VCaP (cell line): Measurements from ENCODE around the gene SERAC1.
A peak's percentile ranks its signal among the peaks of the same experiment; 100 is the strongest.

Source experiments
- H3K27ac ChIP-seq: fragments of 450-650 bp; 2 replicates; pipeline ENCODE4 v1.5.1; 2017
- TF ChIP-seq, protein P1 (sequence below): fragments of 450-650 bp; conservative IDR thresholded peaks from 2 replicates; pipeline ENCODE4 v1.5.1; 2017; ENCODE audit warnings: mild to moderate bottlenecking, moderate library complexity

Gene SERAC1

DNA sequence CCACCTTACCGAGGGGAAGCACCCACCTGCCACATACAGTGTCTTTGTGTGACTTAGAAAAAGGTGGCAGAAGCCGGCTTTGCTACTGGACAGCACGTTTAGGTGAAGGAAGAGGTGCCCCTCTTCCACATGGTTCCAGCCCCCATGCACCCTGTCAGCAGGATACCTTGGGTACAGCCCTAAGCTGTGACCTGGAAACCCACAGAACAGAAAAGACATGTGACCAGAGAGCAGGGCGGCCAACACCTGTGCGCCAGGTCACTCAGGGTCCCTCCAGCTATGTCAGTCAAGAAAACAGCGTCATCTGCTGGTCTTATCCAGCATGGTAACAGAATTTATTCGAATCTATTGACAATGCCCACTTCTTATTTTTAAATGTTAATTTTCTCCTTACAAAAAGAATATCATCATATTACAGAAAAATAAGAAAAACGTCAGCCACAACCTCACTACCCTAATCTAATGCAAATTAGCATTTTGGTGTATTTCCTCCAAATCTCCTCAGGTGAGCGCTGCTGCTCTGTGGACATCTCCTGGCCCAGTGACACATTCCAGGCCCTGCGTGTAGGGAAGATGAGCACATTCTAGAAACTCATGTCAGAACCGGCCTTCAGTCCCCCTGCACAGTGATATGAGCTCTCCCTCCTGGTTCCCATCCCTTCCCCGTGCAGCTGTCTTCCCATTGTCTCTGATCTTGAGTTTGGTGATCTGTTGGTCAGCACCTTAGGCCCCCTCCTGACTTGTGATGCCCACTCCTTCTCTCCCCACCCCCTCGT, 37.3 kb upstream of the SERAC1 start:
- no peak overlapping the region for H3K27ac ChIP-seq
- TF ChIP-seq, protein P1, sequence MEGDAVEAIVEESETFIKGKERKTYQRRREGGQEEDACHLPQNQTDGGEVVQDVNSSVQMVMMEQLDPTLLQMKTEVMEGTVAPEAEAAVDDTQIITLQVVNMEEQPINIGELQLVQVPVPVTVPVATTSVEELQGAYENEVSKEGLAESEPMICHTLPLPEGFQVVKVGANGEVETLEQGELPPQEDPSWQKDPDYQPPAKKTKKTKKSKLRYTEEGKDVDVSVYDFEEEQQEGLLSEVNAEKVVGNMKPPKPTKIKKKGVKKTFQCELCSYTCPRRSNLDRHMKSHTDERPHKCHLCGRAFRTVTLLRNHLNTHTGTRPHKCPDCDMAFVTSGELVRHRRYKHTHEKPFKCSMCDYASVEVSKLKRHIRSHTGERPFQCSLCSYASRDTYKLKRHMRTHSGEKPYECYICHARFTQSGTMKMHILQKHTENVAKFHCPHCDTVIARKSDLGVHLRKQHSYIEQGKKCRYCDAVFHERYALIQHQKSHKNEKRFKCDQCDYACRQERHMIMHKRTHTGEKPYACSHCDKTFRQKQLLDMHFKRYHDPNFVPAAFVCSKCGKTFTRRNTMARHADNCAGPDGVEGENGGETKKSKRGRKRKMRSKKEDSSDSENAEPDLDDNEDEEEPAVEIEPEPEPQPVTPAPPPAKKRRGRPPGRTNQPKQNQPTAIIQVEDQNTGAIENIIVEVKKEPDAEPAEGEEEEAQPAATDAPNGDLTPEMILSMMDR = peak; percentile 43

DNA sequence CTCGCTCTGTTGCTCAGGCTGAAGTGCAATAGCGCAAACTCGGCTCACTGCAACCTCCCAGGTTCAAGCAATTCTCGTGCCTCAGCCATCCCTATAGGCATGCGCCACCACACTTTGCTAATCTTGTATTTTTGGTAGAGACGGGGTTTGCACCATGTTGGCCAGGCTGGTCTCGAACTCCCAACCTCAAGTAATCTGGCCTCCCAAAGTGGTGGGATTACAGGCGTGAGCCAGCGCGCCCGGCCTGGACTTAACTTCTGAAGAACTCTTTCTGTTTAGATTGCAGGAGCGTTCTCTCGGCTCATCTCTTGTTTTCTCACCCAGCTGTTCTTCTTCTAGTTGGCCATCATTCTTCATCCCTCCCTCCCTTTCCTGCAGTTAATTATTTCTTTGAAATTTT, 30.4 kb upstream of the SERAC1 start:
- TF ChIP-seq, protein P1 = no peak
- no peak overlapping the region for H3K27ac ChIP-seq

DNA sequence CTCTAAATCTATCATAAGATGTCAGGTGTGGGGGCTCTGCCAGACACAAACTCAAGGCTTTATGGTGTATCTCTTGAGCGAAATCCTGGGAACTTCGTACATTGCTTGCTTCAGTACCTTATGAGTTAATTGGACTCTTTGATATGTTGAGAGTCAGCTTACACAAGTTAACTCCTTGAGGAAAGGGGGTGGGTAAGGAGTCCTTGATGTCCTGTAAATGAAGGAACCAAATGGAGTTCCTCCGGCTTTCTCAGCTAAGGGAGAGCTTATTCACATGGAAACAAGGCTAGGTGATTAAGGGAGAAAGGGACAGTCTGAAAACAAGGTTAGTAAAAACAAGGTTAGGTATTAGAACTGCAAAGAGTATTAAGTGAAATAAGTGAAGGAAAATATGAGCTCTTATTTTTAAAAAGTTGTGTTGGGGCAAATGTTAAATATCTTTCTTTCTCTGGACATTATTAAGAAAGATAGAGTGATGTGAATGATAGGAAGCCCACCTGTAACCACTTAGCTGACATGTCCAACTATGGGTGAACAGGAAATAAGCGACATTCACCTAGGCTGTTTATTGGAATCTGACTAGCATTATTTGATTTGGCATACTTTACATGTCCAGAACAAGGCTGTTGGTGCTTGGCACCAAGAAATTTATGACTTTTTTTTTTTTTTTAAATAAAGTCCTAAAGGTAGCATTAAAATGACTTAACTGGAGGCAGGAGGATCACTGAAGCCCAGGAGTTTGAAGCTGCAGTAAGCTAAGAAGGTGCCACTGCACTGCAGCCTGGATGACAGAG, 26.6 kb upstream of the SERAC1 start:
- TF ChIP-seq, protein P1 = no peak
- peak overlapping the region; percentile 81 for H3K27ac ChIP-seq

DNA sequence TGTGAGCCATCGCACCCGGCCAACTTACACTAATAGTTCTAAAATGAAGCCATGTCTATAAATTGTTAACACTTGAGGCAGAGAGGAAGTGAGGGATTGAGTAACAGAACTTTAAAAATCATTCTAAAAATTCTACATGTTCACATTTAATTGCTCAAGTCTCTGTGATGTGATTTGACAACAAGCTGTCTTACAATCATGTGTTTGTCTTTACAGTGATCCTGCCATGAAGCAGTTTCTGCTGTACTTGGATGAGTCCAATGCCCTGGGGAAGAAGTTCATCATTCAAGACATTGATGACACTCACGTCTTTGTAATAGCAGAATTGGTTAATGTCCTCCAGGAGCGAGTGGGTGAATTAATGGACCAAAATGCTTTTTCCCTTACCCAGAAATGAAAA, 23.7 kb upstream of the SERAC1 start:
- H3K27ac ChIP-seq = no peak overlapping the region
- TF ChIP-seq, protein P1 = no peak

DNA sequence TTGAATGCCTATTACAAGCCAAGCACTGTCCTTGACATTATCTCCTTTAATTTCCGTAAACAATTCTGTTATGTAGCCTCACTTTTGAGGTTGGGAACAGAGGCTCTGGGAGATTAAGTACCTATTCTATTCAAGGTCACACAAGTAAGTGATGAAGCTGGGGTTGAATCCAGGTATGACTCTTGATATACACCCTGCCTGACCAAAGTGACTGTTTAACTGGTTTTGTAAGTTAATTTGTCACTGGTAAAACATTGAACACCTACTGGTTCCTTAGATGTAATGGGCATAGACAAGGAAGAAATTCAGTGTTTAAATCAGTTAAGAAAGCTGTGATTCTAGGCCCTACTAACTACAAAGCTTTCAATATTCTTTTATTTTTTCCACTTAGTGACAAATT, 23.0 kb upstream of the SERAC1 start:
- no peak overlapping the region for H3K27ac ChIP-seq
- TF ChIP-seq, protein P1 = no peak

DNA sequence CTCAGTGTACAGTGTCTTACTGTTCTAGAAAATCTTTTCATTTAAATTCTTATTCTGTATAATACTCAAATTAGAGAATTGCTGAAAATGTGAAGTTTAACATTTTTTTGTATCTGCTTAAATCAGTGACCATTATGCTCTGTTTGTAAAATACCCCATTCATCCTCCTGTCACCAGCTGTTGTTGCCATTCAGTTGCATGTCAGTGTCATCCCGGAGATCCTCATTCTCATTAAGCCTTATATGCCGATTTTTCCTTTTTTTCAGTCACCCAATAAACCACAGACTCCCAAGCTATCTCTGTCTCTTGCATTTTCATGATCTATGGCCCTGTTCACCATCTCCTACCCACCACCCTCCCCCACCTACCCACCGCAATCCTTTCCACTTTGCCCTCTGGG, 20.5 kb upstream of the SERAC1 start:
- TF ChIP-seq, protein P1 = no peak
- H3K27ac ChIP-seq = no peak overlapping the region

DNA sequence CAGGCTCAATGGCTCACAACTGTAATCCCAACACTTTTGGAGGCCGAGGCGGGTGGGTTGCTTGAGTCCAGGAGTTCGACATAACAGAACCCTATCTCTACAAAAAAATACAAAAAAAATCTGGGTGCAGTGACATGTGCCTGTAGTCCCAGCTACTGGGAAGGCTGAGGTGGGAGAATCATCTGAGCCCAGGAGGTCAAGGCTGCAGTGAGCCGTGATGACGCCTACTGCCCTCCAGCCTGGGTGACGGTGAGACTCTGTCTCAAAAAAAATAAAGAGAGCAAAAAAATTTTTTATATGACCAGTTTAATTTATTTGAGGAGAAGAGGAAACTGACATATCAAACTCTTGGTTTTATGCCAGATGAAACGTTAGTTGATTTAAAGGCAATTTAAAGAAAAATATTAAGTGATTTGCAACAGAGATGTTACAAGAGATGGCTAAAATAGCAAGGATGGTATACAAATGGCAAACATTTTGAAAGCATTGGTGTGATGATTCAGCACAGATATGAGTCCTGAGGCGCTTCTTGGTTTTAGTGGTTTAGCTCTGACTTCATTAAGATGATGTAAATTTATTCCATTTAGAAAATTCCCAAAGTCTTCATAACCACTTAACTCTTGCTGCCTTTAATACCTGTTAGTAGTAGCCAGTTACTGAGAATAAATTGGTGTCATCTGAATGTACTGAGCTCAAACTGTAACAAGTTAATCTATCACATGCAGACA, 17.8 kb upstream of the SERAC1 start:
- H3K27ac ChIP-seq = no peak overlapping the region
- TF ChIP-seq, protein P1 = no peak
